Measurements from ENCODE around the gene CAB39. TPM values are rescaled to one million over a fixed set of nuclear protein-coding genes. Genes with fewer than 3 reads are reported as not detected.
A peak's percentile ranks its signal among the peaks of the same experiment; 100 is the strongest.

The CAB39 gene
- total and polyA plus RNA-seq, 2 donors (not counting 1 experiment from before 2014, with no cell fraction given): 51.1 to 72.3 TPM

DNA sequence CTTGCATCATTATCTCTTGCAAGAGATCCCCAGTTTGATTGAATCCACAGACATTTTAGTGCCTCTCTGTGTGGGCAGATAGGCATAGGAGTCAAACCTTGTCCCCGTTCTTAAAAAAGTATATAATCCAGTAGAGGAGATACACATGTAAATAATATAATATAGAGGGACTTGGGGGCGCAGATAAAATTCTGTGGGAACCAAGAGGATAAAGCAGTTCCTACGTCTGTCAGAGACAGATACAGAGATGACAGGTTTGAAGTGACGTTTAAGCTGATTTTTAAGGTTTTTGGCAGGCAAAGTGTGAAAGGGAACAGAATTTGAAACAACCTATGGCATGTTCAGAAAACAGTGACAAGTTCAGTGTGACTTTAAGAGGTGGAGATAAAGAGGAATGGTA, 63.1 kb downstream of the CAB39 start:
- no peak for DNase-seq (ENCODE audit: low read depth in 2 of 2)
- no peak overlapping the region for H3K4me2 ChIP-seq (ENCODE audit: extremely low read depth, insufficient read depth, low read length)
- H4K20me1 ChIP-seq (ENCODE audit: control insufficient read depth, extremely low read depth, insufficient read depth, low read length): no peaks in the 10 kb centered on the region
- H3K27me3 ChIP-seq (ENCODE audit: control insufficient read depth, insufficient read depth, low read length): no peaks in the 10 kb centered on the region
- TF ChIP-seq EZH2 (IDR thresholded peaks at IDR 0.05; ENCODE audit: low read length, missing control alignments): no peak
- TF ChIP-seq, protein P1, sequence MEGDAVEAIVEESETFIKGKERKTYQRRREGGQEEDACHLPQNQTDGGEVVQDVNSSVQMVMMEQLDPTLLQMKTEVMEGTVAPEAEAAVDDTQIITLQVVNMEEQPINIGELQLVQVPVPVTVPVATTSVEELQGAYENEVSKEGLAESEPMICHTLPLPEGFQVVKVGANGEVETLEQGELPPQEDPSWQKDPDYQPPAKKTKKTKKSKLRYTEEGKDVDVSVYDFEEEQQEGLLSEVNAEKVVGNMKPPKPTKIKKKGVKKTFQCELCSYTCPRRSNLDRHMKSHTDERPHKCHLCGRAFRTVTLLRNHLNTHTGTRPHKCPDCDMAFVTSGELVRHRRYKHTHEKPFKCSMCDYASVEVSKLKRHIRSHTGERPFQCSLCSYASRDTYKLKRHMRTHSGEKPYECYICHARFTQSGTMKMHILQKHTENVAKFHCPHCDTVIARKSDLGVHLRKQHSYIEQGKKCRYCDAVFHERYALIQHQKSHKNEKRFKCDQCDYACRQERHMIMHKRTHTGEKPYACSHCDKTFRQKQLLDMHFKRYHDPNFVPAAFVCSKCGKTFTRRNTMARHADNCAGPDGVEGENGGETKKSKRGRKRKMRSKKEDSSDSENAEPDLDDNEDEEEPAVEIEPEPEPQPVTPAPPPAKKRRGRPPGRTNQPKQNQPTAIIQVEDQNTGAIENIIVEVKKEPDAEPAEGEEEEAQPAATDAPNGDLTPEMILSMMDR (conservative IDR thresholded peaks at IDR 0.05 in 1 of 2, IDR thresholded peaks at IDR 0.05 in 1 of 2; ENCODE audit: low read depth in 1 of 2, low read length in 2 of 2): no peak
- peaks cover 18% of the 10 kb centered on the region for H3K4me1 ChIP-seq (ENCODE audit: control insufficient read depth, extremely low read depth, insufficient read depth, low read length)
- H3K36me3 ChIP-seq (ENCODE audit: control insufficient read depth, insufficient read depth, low read length): no peaks in the 10 kb centered on the region
- H3K79me2 ChIP-seq (ENCODE audit: control insufficient read depth, insufficient read depth, low read length): peaks cover 49% of the 10 kb centered on the region
- no peak overlapping the region for H2AFZ ChIP-seq (ENCODE audit: low read length)
- H3K9ac ChIP-seq (ENCODE audit: insufficient read depth, low read length): no peak overlapping the region
- no peak overlapping the region for H3K4me3 ChIP-seq (replicated peaks in 1 of 4; ENCODE audit: control extremely low read depth in 1 of 4, insufficient read depth in 1 of 4, low read depth in 3 of 4, low read length in 4 of 4)
- H3K9me3 ChIP-seq (ENCODE audit: control insufficient read depth, insufficient read depth, low read depth, low read length): no peaks in the 10 kb centered on the region
- H3K27ac ChIP-seq (ENCODE audit: insufficient read depth, low read length): no peak overlapping the region

DNA sequence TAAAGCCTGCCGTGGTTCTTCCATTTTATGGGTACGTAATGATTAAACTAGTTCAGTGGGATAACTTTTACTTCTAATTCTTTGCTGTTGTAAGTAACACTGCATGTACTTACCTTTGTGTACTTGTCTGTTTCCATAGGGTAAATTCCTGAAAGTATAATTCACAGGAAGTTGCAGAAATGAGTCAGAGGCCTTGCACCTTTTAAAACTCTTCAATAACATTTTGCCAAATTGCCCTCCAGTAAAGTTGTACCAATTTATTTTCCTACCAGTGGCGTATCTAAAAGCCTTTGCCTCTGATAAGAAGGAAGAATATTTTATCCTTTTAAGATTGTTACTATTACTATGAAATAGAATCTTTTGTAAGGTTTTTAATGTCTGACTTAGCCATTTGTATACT, 65.1 kb downstream of the CAB39 start:
- H3K4me1 ChIP-seq (ENCODE audit: control insufficient read depth, extremely low read depth, insufficient read depth, low read length): peaks cover 18% of the 10 kb centered on the region
- no peak overlapping the region for H3K4me3 ChIP-seq (replicated peaks in 1 of 4; ENCODE audit: control extremely low read depth in 1 of 4, insufficient read depth in 1 of 4, low read depth in 3 of 4, low read length in 4 of 4)
- no peak overlapping the region for H3K9ac ChIP-seq (ENCODE audit: insufficient read depth, low read length)
- H3K4me2 ChIP-seq (ENCODE audit: extremely low read depth, insufficient read depth, low read length): no peak overlapping the region
- no peak overlapping the region for H2AFZ ChIP-seq (ENCODE audit: low read length)
- H3K36me3 ChIP-seq (ENCODE audit: control insufficient read depth, insufficient read depth, low read length): peaks cover 1% of the 10 kb centered on the region
- peak overlapping the region; percentile 26 for H3K27ac ChIP-seq (ENCODE audit: insufficient read depth, low read length)
- no peaks in the 10 kb centered on the region for H3K27me3 ChIP-seq (ENCODE audit: control insufficient read depth, insufficient read depth, low read length)
- H3K79me2 ChIP-seq (ENCODE audit: control insufficient read depth, insufficient read depth, low read length): peaks cover 61% of the 10 kb centered on the region
- no peak for TF ChIP-seq EZH2 (IDR thresholded peaks at IDR 0.05; ENCODE audit: low read length, missing control alignments)
- TF ChIP-seq, protein P1 (conservative IDR thresholded peaks at IDR 0.05 in 1 of 2, IDR thresholded peaks at IDR 0.05 in 1 of 2; ENCODE audit: low read depth in 1 of 2, low read length in 2 of 2): no peak
- no peaks in the 10 kb centered on the region for H4K20me1 ChIP-seq (ENCODE audit: control insufficient read depth, extremely low read depth, insufficient read depth, low read length)
- peak in 1 of 2 donors; percentile 69 for DNase-seq (ENCODE audit: low read depth in 2 of 2)
- H3K9me3 ChIP-seq (ENCODE audit: control insufficient read depth, insufficient read depth, low read depth, low read length): no peaks in the 10 kb centered on the region

DNA sequence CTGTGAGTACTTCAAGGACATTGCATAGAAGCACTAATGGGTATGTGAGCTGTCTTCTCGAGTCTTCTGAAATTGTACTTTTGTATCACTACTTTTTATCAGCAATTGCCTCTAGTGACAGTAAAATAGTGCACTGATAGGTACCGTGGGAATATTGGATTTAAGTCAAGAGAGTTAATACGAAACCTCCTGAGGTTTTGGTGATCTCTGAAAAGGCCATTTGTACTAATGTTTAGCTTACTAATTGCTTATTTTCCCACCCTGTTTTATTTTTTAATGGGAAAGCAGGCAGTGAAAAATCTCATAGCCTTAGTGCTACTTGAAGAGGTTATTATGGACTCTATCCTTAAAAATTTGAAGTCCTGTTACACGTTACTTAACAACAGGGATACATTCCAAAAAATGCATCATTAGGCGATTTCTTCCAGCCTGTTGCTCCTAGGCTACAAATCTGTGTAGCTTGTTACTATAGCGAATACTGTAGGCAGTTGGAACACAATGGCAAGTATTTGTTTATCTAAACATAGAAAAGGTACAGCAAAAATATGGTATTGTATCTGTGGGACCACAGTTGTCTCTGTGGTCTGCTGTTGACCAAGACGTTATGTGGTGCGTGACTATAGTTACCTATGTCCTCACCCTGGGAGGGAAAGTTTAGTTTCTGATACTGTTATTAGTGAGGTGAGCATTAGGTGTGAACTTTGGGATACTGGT, 65.9 kb downstream of the CAB39 start:
- Histone ChIP-seq H3K27ac (ENCODE audit: insufficient read depth, low read length) (no peak overlapping the region), H4K20me1 (ENCODE audit: control insufficient read depth, extremely low read depth, insufficient read depth, low read length) (no peaks in the 10 kb centered on the region), H3K4me1 (ENCODE audit: control insufficient read depth, extremely low read depth, insufficient read depth, low read length) (peaks cover 18% of the 10 kb centered on the region), H3K9me3 (ENCODE audit: control insufficient read depth, insufficient read depth, low read depth, low read length) (no peaks in the 10 kb centered on the region), H3K9ac (ENCODE audit: insufficient read depth, low read length) (no peak overlapping the region), H3K4me3 (replicated peaks in 1 of 4; ENCODE audit: control extremely low read depth in 1 of 4, insufficient read depth in 1 of 4, low read depth in 3 of 4, low read length in 4 of 4) (no peak overlapping the region), H3K27me3 (ENCODE audit: control insufficient read depth, insufficient read depth, low read length) (no peaks in the 10 kb centered on the region), H2AFZ (ENCODE audit: low read length) (no peak overlapping the region), H3K36me3 (ENCODE audit: control insufficient read depth, insufficient read depth, low read length) (peaks cover 1% of the 10 kb centered on the region), H3K79me2 (ENCODE audit: control insufficient read depth, insufficient read depth, low read length) (peaks cover 61% of the 10 kb centered on the region), H3K4me2 (ENCODE audit: extremely low read depth, insufficient read depth, low read length) (no peak overlapping the region)
- TF ChIP-seq, protein P1 (conservative IDR thresholded peaks at IDR 0.05 in 1 of 2, IDR thresholded peaks at IDR 0.05 in 1 of 2; ENCODE audit: low read depth in 1 of 2, low read length in 2 of 2): no peak
- no peak for TF ChIP-seq EZH2 (IDR thresholded peaks at IDR 0.05; ENCODE audit: low read length, missing control alignments)
- DNase-seq (ENCODE audit: low read depth in 2 of 2): peak; percentile 42 to 86

Measured in fibroblast of lung (primary cell).